Left lobe of liver (tissue), 2 donors: Measurements from ENCODE around the gene CTAG1A. TPM values are rescaled to one million over a fixed set of nuclear protein-coding genes. Genes with fewer than 3 reads are reported as not detected.
"Not testable (repeated sequence)": the region's sequence is repeated elsewhere in the genome, so short reads cannot be mapped to it uniquely, and the experiment has no call there.

ENCODE experiments used
- ATAC-seq: fragments of 200-7000 bp; cut with Tn5 transposase; one replicate; pipeline ENCODE4 v1.9.1; 2020; ENCODE audit warnings: mild to moderate bottlenecking, moderate library complexity
- DNase-seq: peaks from one replicate; pipeline ENCODE4 v3.0.0-alpha.2; 2020; ENCODE audit warnings: low spot score
- total RNA-seq: library from RNA; stranded (reverse); gene quantifications from one replicate; pipeline ENCODE4 v1.2.1, GENCODE V29; 2021
- donor health status: DM: no; HTN: no; CAD: no; lungs with moderate emphysema.
- donor health status: DM: no; HTN: yes; CAD: no.

The CTAG1A gene
- total RNA-seq, 1 donor from 2014 or later, result not detected

DNA sequence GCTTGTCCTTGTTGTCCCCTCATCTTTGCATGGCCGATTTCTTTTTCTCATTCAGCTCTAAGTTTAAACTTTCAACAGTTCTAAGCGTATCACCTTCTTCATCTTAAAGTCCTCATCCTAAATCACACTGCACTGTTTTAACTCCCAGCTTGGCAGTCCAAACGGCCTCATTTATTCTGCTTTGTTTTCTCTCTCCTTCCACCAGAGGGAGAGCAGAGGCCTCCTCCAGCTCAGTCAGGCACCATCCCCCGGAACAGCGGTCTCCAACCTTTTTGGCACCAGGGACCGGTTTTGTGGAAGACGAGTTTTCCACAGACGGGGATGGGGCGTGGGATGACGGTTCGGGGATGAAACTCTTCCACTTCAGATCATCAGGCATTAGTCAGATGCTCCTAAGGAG lies 14.6 kb upstream of the CTAG1A start:
- DNase-seq, ATAC-seq: not testable (repeated sequence)

DNA sequence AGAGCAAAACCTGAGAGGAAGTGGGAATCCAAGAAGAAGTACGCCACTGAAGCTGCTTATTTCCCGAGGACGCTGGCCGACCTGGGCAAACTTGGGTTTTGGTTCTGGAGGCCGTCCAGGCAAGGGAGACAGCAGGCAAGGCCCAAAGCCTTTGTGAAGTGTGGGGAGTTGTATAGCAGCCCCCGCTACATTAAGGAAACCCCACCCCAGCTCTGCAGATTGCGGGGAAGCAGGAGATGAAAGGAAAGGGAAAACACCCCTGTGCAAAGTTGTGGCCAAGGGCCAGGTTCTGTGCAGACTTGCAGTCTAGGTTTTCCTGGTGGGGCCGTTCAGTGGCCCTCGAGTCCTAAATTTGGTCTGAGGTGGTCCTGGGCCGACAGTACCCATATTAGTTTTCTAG lies 11.9 kb upstream of the CTAG1A start:
- DNase-seq, ATAC-seq: not testable (repeated sequence)

DNA sequence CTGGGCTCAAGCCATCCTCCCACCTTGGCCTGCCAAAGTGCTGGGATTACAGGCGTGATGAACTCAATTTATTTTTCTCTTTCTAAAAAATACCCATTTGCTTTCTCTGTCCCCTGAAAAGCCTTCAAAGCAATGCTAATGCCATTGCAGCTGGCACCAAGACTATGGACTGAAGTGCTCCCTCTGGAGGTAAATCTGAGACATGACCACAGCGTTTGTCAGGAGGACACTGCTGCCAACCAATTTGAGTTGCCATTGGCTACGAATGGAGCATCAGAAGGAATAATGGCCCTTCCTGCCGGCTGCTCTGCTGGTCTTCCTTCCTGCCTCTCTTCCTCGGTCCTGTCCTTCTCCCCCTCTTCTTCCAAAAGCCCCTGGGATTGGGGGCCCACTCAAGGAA lies 9.9 kb upstream of the CTAG1A start:
- peak; percentile 90 for ATAC-seq
- DNase-seq, result not testable (repeated sequence)

DNA sequence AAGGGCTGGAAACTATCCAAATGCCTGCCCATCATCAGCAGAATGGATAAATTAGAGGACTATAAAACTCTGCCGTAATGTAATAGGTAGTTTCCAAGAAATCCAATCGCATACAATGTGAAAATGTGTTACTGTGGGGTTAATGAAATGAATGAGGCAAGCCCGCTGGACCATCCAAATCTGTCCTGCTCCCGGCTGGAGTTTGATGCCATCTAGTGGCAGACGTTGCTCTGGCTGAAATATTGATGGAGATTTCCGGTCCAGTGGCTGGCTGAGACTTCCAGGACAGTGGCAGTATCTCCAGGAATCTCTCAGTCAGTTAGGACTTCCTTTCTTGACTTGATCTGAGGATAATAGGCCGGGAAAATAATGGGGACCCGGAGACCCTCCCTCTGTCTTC lies 1.9 kb upstream of the CTAG1A start:
- peak; percentile 74 for ATAC-seq
- DNase-seq, result not testable (repeated sequence)

DNA sequence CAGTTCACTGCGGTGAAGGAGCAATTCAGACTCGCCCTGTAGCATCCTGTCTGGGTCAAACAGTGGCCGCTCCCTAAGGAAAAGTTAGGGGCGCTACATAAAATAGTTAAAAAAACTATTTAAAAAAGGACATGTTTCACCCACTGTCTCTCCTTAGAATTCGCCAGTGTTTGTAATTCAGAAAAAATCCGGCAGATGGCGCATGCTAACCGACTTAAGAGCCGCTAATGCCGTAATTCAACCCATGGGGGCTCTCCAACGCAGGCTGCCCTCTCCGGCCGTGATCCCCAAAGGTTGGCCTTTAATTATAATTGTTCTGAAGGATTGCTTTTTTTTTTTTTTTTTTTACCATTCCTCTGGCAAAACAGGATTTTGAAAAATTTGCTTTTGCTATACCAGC lies 5.5 kb downstream of the CTAG1A start:
- not testable (repeated sequence) for DNase-seq
- peak; percentile 38 for ATAC-seq

DNA sequence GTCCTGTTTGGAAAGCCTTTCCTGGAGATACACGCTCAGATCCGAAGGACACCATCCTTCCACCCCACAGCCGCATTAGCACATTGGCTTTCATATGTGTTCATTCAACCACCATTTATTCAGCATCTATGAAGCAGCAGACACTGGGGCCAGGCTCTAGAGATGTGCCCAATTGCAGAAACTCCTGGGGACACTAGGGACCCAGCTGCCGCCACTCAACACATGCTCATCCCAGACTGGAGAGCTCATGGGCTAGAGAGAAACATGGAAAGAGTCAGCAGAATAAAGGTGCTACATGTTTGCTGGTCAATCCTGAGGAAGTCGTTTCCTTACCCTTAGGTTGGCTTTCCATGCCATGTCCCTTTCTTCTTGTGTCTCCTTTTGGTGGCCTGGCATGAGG lies 7.6 kb downstream of the CTAG1A start:
- no peak for ATAC-seq
- no peak for DNase-seq

DNA sequence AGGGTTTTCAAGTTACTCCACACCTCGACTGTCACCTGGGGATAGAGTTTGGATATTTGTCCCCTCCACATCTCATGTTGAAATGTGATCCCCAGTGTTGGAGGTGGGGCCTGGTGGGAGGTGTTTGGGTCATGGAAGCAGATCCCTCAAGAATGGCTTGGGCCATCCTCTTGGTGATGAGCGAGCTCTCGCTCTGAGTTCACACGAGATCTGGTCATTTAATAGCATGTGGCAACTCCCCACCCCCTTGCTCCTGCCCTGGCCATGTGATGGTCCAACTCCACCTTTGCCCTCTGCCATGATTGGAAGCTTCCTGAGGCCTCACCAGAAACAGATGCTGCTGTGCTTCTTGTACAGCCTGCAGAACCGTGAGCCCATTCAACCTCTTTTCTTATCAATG lies 8.3 kb downstream of the CTAG1A start:
- ATAC-seq, result no peak

DNA sequence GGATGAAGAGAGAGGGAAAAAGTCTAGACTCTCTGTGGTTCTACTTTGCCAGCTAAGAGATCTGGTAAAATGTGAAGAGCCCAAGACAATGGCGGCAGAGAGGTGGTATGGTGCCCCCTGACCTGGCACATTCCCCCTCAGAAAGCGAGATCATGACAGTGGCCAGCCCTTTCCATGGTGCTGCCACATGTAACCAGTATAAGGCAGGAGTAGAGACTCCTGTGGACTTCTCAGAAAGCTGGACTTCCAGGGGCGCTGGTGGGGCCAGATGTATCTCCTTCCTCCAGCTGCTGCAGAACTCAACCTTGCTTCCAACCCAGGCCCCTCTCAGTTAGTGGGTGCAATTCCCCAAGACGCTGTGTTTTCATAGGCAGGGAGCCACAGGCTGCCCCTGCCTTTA lies 9.6 kb downstream of the CTAG1A start:
- ATAC-seq (no peak), DNase-seq (no peak)

More for the DNA sequence above, 8.3 kb downstream of the CTAG1A start:
- DNase-seq, result peak; percentile 10

DNA sequence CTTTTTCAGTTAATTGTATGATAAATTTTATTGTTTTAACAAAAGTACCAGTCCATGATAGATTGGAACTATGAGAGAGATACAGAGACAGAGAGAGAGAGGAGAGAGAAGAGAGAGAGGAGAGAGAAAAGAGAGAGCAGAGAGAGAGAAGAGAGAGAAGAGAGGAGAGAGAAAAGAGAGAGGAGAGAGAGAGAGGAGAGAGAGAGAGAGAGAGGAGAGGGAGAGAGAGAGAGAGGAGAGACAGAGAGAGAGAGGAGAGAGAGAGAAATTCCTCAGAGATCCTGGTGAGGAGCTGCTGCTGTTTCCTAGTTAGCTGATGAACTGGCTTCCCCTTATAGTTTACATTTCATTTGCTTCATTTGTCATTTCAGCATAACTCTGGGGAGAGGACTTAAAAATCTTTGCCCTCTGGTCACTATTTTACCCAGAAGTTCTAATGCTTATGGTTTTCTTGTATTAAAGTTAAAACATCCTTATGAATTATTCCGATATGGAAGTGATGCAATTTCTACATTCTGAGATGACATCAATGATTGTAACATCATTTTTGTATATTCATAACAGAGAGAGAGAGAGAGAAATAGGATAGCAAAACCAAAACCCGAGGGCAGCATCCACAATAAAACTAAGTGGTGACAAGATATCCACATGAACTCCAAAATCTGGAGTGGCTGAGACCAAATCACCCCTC lies 10.8 kb downstream of the CTAG1A start:
- DNase-seq, result no peak
- no peak for ATAC-seq

DNA sequence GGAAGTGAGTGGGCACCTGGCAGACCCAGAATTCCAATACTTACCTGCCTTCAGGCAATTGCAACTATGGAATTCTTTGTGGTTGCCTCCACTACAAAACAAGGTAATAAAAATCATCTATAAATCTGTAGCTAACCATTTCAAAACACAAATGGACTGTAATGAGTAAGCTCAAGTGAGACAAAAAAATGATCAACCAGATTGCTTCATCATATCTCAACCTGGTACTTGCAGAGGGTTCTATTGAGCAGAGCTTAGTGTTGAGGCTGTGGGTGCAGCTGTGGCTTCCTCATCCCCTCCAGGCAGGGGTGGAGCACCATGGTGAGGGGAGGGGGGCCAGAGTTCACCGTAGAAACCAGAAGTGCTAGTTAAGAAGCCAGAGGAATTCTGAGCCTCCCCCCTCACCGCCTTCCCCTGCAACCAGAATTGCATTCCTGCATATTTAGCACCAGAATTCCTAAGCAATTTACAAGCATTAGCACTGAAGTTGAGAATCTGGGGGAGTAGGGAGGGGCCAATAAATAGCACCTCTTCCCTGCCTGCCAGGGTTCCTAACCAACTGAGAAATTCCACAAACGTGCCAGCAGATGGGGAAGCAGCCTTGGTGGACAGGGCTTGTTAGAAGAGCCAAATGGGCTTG lies 11.5 kb downstream of the CTAG1A start:
- no peak for ATAC-seq
- peak; percentile 14 for DNase-seq

DNA sequence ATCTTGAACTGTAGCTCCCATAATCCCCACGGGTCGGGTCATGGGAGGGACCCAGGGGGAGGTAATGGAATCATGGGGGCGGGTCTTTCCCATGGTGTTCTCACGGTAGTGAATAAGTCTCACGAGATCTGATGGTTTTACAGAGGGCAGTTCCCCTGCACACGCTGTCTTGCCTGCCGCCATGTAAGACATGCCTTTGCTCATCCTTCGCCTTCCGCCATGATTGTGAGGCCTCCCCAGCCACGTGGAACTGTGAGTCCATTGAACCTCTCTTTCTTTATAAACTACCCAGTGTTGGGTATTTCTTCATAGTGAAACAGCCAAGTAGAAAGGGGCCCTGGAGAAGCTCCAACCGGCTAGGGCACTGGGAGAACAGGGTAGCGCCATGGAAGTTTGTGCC lies 12.3 kb downstream of the CTAG1A start:
- DNase-seq (peak; percentile 0), ATAC-seq (no peak)

DNA sequence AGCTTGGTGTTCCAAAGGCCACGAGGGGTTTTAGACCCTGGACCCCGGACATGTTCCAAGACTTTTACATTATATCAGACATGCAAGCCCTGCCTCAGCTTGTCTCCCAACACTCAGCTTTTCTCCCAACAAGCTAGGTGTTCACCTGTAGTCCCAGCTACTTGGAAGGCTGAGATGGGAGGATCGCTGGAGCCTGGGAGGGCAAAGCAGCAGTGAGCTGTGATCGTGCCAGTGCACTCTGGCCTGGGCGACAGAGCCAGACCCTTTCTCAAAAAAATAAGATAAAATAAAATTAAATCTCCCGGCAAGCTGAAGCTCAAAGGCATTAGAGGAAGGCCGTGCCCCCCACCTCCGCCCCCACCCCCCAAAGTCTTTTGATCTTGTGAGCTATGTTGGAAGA lies 13.7 kb downstream of the CTAG1A start:
- DNase-seq, result peak; percentile 0
- no peak for ATAC-seq

DNA sequence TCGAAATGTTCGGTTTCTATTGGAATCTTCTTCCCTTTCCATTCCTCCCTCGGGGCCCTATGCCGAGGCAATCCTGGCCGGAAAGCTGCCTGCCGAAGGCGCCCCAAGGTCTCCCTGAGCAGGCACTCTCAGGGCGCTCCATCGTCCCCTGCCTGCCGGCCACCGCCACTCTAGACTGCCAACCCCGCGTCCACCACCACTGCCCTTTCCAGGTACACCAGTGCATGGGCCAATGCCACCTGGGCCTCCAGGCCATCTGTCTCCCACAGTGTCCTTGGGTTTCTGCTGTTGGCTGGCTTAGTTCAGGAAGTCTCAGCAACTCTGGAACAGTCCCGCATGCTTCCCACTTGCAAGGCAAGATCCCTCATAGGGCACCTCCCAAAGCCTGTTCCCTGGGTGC lies 14.6 kb downstream of the CTAG1A start:
- ATAC-seq, result no peak
- peak; percentile 4 for DNase-seq

DNA sequence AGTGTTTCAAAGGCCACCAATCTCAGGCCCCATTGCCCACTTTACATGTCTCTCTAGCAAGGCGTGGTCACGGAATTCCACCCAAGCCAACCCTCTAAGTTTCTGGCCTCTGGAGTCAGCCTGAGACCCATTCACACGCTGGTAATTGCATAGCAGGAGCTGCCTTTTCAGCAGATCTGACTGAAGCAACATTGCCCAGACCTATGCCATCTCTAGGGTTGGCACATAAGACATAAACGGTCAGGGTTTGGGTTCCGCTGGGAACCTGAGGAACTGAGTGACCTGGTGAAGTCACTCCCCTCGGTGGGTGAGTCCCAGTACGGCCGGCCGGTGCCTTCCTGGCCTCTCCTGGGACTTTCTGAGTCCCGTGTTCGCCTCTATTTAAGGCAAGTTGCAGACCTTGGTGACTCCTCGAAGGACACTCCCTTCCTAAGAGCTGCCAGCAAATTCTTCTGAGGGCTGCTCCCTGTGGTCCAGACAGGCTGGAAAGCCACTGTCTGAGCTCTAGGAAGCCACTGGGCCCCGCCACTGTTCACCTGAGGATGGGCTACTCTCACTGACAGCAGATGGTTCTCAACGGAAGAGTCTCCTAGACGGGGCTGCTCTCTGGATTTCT lies 15.9 kb downstream of the CTAG1A start:
- no peak for ATAC-seq
- DNase-seq, result peak; percentile 4

DNA sequence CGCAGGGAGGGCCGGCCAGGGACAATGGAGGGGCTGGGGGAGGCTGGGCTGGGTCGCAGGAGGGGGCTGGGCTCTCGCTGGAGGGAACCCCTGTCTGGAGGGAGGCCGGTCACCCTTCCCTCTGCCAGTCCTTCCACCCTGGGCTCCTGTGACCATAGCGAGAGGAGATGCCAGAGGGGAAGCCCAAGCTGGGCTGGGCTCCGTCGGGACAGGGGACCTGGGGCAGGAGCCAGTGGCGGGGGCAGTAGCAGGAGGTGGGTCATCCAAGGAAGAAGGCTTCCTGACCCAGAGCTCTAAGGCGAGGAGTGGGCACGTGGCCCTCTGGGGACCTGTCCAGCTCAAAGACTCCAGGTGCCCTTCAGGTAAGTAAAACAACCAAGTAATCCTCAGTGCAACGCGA lies 17.3 kb downstream of the CTAG1A start:
- peak; percentile 6 for DNase-seq
- no peak for ATAC-seq

DNA sequence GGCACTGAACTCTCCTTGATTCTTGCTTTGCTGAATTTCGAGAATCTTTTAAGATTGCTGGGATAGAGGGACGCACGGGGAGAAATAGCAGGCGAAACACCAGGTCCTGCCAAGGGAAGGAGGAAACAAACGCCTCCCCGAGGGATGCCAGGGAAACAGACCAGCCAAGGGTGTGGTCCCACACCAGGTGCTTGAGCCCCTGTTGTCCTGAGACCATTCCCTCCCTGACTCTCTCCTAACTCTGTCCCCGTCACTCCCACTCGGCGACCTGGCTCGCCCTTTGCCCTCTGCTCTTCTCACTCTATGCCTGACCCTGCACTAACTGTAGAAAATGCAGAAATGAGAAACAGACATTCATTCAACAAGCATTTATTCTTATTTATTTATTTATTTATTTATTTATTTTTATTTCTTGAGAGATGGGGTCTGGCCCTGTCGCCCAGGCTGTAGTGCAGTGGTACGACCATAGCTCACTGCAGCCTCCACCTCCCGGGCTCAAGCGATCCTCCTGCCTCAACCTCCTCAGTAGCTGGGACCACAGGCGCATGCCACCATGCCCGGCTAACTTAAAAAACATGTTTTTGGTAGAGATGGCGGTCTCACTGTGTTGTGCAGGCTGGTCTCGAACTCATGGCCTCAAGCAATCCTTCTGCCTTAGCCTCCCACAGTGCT lies 18.0 kb downstream of the CTAG1A start:
- ATAC-seq (no peak), DNase-seq (peak; percentile 6)

DNA sequence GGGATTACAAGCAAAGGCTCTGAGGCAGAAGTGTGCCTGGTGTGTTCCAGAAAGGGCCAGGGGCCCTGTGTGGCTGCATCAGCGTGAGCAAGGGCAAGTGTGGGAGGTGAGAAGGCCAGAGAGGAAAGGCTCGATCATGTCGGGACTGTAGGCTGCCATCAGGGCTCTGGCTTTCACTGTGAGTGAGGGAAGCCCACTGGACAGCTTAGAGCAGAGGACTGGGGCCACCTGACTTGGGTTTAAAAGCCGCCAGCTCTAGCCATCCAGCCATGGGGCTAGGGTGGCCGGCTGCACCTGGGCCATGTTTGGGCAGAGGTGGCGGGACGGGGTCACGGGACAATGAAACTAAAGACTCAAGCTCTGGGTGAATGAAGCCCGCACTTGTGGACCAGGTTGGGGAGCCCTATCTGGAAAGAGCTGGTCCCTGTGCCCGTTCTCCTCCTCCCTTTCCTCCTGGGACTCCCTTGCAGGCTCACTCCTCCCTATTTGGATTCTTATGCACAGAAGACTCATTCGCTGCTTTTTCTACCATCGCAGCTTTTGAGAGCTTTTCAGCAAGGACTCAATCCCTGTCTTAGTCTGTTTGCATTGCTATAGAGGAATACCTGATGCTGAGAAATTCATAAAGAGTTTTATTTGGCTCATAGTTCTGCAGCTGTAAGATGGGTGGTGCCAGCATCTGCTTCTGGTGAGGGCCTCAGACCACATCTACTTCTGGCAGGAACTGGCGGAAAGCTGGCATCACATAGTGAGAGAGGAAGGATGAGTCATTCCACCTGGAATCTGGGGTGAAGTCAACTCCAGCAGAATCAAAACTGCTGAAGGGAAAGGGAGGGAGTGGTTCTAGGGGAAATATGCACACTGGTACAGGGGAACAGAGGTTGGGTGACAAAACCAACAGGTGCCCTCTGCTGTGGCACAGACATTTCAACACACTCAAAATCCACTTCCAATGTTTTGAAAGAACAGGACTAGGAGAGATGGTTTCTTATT lies 18.8 kb downstream of the CTAG1A start:
- DNase-seq (peak; percentile 14), ATAC-seq (no peak)

DNA sequence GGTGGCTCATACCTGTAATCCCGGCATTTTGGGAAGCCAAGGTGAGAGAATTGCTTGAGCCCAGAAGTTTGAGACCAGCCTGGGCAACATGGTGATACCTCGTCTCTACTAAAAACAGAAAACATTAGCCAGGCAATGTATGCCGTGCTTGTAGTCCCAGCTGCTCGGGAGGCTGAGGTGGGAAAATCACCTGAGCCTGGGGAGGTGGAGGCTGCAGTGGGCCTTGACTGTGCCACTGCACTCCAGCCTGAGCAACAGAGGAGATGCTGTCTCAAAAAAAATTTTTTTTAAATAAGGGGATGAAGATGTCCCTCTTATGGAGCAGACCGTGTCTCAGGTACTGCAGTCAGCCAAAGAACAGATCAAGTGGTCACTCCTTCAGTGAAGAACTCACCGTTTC lies 20.6 kb downstream of the CTAG1A start:
- peak; percentile 2 for DNase-seq
- ATAC-seq, result no peak

DNA sequence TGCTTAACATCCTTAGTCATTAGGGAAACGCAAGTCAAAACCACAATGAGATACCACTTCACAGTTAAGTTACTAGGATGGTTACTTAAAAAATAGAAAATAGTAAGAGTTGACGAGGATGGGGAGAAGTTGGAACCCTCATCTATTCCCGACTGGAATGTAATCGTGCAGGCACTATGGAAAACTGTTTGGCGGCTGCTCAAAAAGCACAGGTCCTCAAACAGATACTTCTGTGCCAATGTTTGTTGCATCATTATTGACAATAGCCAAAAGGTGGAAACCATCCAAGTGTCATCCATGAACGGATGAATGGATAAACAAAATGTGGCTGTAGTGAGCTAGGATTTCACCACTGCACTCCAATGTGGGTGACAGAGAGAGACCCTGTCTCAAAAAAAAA lies 22.4 kb downstream of the CTAG1A start:
- peak; percentile 83 for ATAC-seq
- peak; percentile 60 for DNase-seq

DNA sequence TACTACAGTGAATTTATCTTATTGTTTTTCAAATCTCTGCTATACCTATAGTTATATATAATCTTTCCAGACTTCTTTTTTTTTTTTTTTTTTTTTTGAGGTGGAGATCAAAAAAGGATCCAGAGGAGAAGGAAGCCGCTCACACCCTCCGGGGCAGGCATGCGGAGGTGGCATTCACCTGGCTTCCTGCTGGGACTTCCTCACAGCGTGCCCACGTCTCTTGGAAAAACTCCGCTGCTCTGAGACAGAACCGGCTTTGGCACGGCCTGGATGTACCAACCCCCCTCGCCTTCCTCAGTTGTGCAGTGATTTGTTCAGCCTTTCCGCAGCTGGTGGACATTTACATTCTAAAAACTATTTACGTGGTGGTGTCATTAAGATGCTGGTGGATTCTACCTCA lies 23.0 kb downstream of the CTAG1A start:
- not testable (repeated sequence) for ATAC-seq
- peak; percentile 24 for DNase-seq
